Measurements from ENCODE around the gene BNC2.

BNC2 gene

GRCh38 chr9:16406526-16407225 lies 463.8 kb downstream of the BNC2 start:
- H3F3A ChIP-seq (ENCODE audit: insufficient read depth, low read length): no peaks in the 10 kb centered on the region
- H3K9me3 ChIP-seq (replicated peaks; ENCODE audit: insufficient read depth, low read length): no peaks in the 10 kb centered on the region

GRCh38 chr9:16405421-16405820 lies 465.0 kb downstream of the BNC2 start:
- H3K9me3 ChIP-seq (replicated peaks; ENCODE audit: insufficient read depth, low read length): no peaks in the 10 kb centered on the region
- no peak overlapping the region for H3K4me3 ChIP-seq (ENCODE audit: low read length)
- no peak overlapping the region for H3K27ac ChIP-seq (ENCODE audit: low read length)

More at GRCh38 chr9:16406526-16407225, 463.8 kb downstream of the BNC2 start:
- TF ChIP-seq CTCF (IDR thresholded peaks at IDR 0.05; ENCODE audit: low read length) (no peak), EZH2 (optimal IDR thresholded peaks at IDR 0.05; ENCODE audit: low read depth, low read length) (no peak), EZH2phosphoT487 (IDR thresholded peaks at IDR 0.05; ENCODE audit: low read length) (no peak)
- H3K36me3 ChIP-seq (replicated peaks; ENCODE audit: insufficient read depth, low read length): no peaks in the 10 kb centered on the region
- no peaks in the 10 kb centered on the region for H3K79me2 ChIP-seq (ENCODE audit: low read length)
- H3K4me2 ChIP-seq (ENCODE audit: low read depth, low read length): no peak overlapping the region
- no peak overlapping the region for H3K4me3 ChIP-seq (ENCODE audit: low read length)
- H3K9me2 ChIP-seq (replicated peaks; ENCODE audit: insufficient read depth, low read length): no peaks in the 10 kb centered on the region
- DNase-seq: no peak
- no peak overlapping the region for H3K9ac ChIP-seq (ENCODE audit: low read length)
- H2AFZ ChIP-seq (ENCODE audit: low read length): no peak overlapping the region
- H3K27ac ChIP-seq (ENCODE audit: low read length): no peak overlapping the region
- H4K20me1 ChIP-seq (ENCODE audit: insufficient read depth, low read length): no peaks in the 10 kb centered on the region
- H3K27me3 ChIP-seq (replicated peaks; ENCODE audit: insufficient read depth, low read length): no peaks in the 10 kb centered on the region
- H3K4me1 ChIP-seq (ENCODE audit: low read length): no peaks in the 10 kb centered on the region

GRCh38 chr9:16401701-16402100 lies 468.8 kb downstream of the BNC2 start:
- TF ChIP-seq CTCF (IDR thresholded peaks at IDR 0.05; ENCODE audit: low read length) (no peak), EZH2phosphoT487 (IDR thresholded peaks at IDR 0.05; ENCODE audit: low read length) (no peak), EZH2 (optimal IDR thresholded peaks at IDR 0.05; ENCODE audit: low read depth, low read length) (no peak)
- no peak overlapping the region for H2AFZ ChIP-seq (ENCODE audit: low read length)
- no peaks in the 10 kb centered on the region for H3K27me3 ChIP-seq (replicated peaks; ENCODE audit: insufficient read depth, low read length)
- no peaks in the 10 kb centered on the region for H3K4me1 ChIP-seq (ENCODE audit: low read length)
- no peak overlapping the region for H3K4me3 ChIP-seq (ENCODE audit: low read length)
- H3K9ac ChIP-seq (ENCODE audit: low read length): no peak overlapping the region
- no peaks in the 10 kb centered on the region for H4K20me1 ChIP-seq (ENCODE audit: insufficient read depth, low read length)
- H3K9me3 ChIP-seq (replicated peaks; ENCODE audit: insufficient read depth, low read length): no peaks in the 10 kb centered on the region
- H3K4me2 ChIP-seq (ENCODE audit: low read depth, low read length): no peak overlapping the region
- no peaks in the 10 kb centered on the region for H3F3A ChIP-seq (ENCODE audit: insufficient read depth, low read length)
- DNase-seq: no peak
- H3K36me3 ChIP-seq (replicated peaks; ENCODE audit: insufficient read depth, low read length): no peaks in the 10 kb centered on the region
- H3K79me2 ChIP-seq (ENCODE audit: low read length): no peaks in the 10 kb centered on the region
- H3K27ac ChIP-seq (ENCODE audit: low read length): no peak overlapping the region
- H3K9me2 ChIP-seq (replicated peaks; ENCODE audit: insufficient read depth, low read length): no peaks in the 10 kb centered on the region

More at GRCh38 chr9:16405421-16405820, 465.0 kb downstream of the BNC2 start:
- Histone ChIP-seq H3K9ac (ENCODE audit: low read length) (no peak overlapping the region), H2AFZ (ENCODE audit: low read length) (no peak overlapping the region), H3K9me2 (replicated peaks; ENCODE audit: insufficient read depth, low read length) (no peaks in the 10 kb centered on the region), H3K4me2 (ENCODE audit: low read depth, low read length) (no peak overlapping the region), H3K79me2 (ENCODE audit: low read length) (no peaks in the 10 kb centered on the region), H3F3A (ENCODE audit: insufficient read depth, low read length) (no peaks in the 10 kb centered on the region), H3K4me1 (ENCODE audit: low read length) (no peaks in the 10 kb centered on the region), H3K36me3 (replicated peaks; ENCODE audit: insufficient read depth, low read length) (no peaks in the 10 kb centered on the region), H4K20me1 (ENCODE audit: insufficient read depth, low read length) (no peaks in the 10 kb centered on the region), H3K27me3 (replicated peaks; ENCODE audit: insufficient read depth, low read length) (no peaks in the 10 kb centered on the region)
- DNase-seq: no peak
- TF ChIP-seq CTCF (IDR thresholded peaks at IDR 0.05; ENCODE audit: low read length): no peak
- TF ChIP-seq EZH2 (optimal IDR thresholded peaks at IDR 0.05; ENCODE audit: low read depth, low read length): no peak
- no peak for TF ChIP-seq EZH2phosphoT487 (IDR thresholded peaks at IDR 0.05; ENCODE audit: low read length)

Measured in MM.1S (cell line).